ENCODE data around the gene KRTAP10-6. TPM values are rescaled to one million over a fixed set of nuclear protein-coding genes. Genes with fewer than 3 reads are reported as not detected.

Gene KRTAP10-6
- total and polyA plus RNA-seq, 2 donors from 2014 or later = not detected

DNA sequence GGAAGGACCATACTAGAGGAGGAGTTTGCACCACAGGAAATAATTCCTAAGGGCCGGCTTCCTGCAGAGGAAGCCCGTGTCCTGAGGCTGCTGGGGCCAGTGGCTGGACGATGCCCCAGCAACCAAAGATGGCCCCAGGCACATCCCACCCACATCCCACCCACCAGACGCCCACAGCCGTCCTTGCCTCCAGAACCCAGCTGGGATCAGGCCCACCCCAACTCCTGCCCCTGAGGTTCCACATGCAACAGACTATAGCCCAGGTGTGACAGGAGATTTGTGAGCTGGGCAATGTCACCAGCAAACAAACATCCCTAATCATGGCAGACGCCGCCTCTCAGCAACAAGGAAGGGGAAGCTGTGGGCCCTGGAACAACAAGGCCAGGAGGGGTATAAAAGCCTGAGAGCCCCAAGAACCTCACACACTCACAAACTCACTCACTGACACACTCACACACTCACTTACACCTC, 34.4 kb upstream of the KRTAP10-6 start, which contains the start of gene KRTAP10-9:
TSS of gene KRTAP10-9 (plus strand) at position 421 of the 471 bp plus-strand sequence. CDS start 79 bp downstream, outside the sequence.
- no peaks in the 10 kb centered on the region for H3K27me3 ChIP-seq (ENCODE audit: control insufficient read depth, insufficient read depth, low read length)
- H3K9me3 ChIP-seq (ENCODE audit: control insufficient read depth in 2 of 3, insufficient read depth in 1 of 3, low read length in 3 of 3) = peaks cover 0 to 21% (median 0%) of the 10 kb centered on the region in 3 donors
- no peak within 1 kb of the TSS for H3K27ac ChIP-seq (ENCODE audit: low read depth in 2 of 2, low read length in 2 of 2)
- no peak for DNase-seq
- TF ChIP-seq, protein P1, sequence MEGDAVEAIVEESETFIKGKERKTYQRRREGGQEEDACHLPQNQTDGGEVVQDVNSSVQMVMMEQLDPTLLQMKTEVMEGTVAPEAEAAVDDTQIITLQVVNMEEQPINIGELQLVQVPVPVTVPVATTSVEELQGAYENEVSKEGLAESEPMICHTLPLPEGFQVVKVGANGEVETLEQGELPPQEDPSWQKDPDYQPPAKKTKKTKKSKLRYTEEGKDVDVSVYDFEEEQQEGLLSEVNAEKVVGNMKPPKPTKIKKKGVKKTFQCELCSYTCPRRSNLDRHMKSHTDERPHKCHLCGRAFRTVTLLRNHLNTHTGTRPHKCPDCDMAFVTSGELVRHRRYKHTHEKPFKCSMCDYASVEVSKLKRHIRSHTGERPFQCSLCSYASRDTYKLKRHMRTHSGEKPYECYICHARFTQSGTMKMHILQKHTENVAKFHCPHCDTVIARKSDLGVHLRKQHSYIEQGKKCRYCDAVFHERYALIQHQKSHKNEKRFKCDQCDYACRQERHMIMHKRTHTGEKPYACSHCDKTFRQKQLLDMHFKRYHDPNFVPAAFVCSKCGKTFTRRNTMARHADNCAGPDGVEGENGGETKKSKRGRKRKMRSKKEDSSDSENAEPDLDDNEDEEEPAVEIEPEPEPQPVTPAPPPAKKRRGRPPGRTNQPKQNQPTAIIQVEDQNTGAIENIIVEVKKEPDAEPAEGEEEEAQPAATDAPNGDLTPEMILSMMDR (IDR thresholded peaks at IDR 0.05; ENCODE audit: borderline replicate concordance, extremely low read depth, insufficient read depth) = no peak
- no peaks in the 10 kb centered on the region for H3K4me1 ChIP-seq (ENCODE audit: control insufficient read depth in 2 of 3, insufficient read depth in 2 of 3, low read depth in 1 of 3, low read length in 3 of 3)
- no peak within 1 kb of the TSS for H3K9ac ChIP-seq (ENCODE audit: low read length in 3 of 3)
- intact Hi-C loops (cut with DNase I) = no loop called here
- no peak within 1 kb of the TSS for H3K4me3 ChIP-seq (ENCODE audit: low read length in 3 of 3)
- H3K36me3 ChIP-seq (ENCODE audit: control insufficient read depth in 2 of 3, insufficient read depth in 3 of 3, low read length in 3 of 3) = no peaks in the 10 kb centered on the region
- FAIRE-seq = no peak

DNA sequence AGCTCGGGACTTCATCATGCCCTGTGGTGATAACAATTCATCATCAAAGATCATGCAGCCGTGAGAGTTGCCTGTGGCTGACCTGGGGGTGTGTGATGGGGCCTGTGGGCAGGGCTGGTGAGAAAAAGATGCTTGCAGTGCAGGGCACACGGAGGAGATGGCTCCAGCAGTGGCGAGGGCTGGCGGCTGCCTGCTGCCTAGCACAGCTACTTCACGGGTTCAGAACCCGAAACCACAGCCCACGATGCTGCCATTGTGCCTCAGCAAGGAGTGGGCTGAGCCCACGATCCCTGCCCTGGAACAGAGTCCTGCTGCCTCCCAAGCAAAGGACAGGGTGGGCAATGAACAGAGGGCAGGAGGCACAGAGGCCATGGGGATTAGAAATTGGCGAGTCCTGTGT, 34.0 kb upstream of the KRTAP10-6 start:
- no peak for DNase-seq
- no peak overlapping the region for H3K4me3 ChIP-seq (ENCODE audit: low read length in 3 of 3)
- intact Hi-C loops (cut with DNase I) = no loop called here
- no peaks in the 10 kb centered on the region for H3K4me1 ChIP-seq (ENCODE audit: control insufficient read depth in 2 of 3, insufficient read depth in 2 of 3, low read depth in 1 of 3, low read length in 3 of 3)
- TF ChIP-seq, protein P1 (IDR thresholded peaks at IDR 0.05; ENCODE audit: borderline replicate concordance, extremely low read depth, insufficient read depth) = no peak
- H3K9ac ChIP-seq (ENCODE audit: low read length in 3 of 3) = no peak overlapping the region
- H3K27me3 ChIP-seq (ENCODE audit: control insufficient read depth, insufficient read depth, low read length) = no peaks in the 10 kb centered on the region
- no peaks in the 10 kb centered on the region for H3K36me3 ChIP-seq (ENCODE audit: control insufficient read depth in 2 of 3, insufficient read depth in 3 of 3, low read length in 3 of 3)
- no peak for FAIRE-seq
- H3K9me3 ChIP-seq (ENCODE audit: control insufficient read depth in 2 of 3, insufficient read depth in 1 of 3, low read length in 3 of 3) = peaks cover 0 to 21% (median 0%) of the 10 kb centered on the region in 3 donors
- no peak overlapping the region for H3K27ac ChIP-seq (ENCODE audit: low read depth in 2 of 2, low read length in 2 of 2)

DNA sequence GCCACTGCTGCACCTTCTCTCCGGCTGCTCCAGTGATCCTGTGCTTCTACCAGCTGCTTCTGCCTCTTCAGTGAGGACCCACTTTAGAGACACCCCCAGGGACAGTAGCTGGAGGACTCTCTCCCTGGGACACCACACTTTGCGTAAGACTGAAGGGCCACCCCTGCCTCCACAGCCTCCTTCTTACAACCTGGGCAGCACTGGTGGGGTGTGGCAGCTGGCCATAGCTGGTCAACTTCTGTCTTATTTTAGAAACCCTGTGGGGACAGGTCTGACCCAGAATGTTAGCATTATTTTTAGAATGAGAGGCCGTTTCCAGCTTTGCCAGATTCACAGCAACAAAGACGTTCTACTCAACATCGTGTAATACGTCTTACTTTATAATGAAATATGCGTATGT, 33.5 kb upstream of the KRTAP10-6 start:
- Histone ChIP-seq H3K27ac (ENCODE audit: low read depth in 2 of 2, low read length in 2 of 2) (no peak overlapping the region), H3K9ac (ENCODE audit: low read length in 3 of 3) (no peak overlapping the region), H3K9me3 (ENCODE audit: control insufficient read depth in 2 of 3, insufficient read depth in 1 of 3, low read length in 3 of 3) (peaks cover 0 to 18% (median 0%) of the 10 kb centered on the region in 3 donors), H3K36me3 (ENCODE audit: control insufficient read depth in 2 of 3, insufficient read depth in 3 of 3, low read length in 3 of 3) (no peaks in the 10 kb centered on the region), H3K27me3 (ENCODE audit: control insufficient read depth, insufficient read depth, low read length) (no peaks in the 10 kb centered on the region), H3K4me3 (ENCODE audit: low read length in 3 of 3) (no peak overlapping the region), H3K4me1 (ENCODE audit: control insufficient read depth in 2 of 3, insufficient read depth in 2 of 3, low read depth in 1 of 3, low read length in 3 of 3) (no peaks in the 10 kb centered on the region)
- DNase-seq = no peak
- FAIRE-seq = no peak
- intact Hi-C loops (cut with DNase I) = no loop called here
- TF ChIP-seq, protein P1 (IDR thresholded peaks at IDR 0.05; ENCODE audit: borderline replicate concordance, extremely low read depth, insufficient read depth) = no peak

DNA sequence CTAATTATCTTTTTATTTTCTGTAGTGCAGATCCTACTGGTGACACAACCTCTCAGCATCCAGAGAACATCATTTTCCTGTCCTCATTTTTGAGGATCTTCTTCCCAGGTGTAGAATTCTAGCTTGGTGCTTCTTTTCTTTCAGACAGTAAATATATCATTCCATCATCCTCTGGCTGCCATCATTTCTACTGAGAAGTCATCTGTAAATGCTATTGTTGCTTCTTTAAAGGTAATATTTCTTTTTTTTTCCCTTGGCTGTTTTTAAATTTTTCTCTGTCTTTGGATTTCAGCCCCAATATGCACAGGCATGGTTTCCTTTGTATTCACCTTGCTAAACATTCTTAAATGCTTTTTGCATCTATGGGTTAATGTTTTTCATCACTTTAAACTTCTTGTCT, 31.3 kb upstream of the KRTAP10-6 start:
- no peaks in the 10 kb centered on the region for H3K4me1 ChIP-seq (ENCODE audit: control insufficient read depth in 2 of 3, insufficient read depth in 2 of 3, low read depth in 1 of 3, low read length in 3 of 3)
- H3K36me3 ChIP-seq (ENCODE audit: control insufficient read depth in 2 of 3, insufficient read depth in 3 of 3, low read length in 3 of 3) = no peaks in the 10 kb centered on the region
- intact Hi-C loops (cut with DNase I) = no loop called here
- peaks cover 0 to 18% (median 0%) of the 10 kb centered on the region in 3 donors for H3K9me3 ChIP-seq (ENCODE audit: control insufficient read depth in 2 of 3, insufficient read depth in 1 of 3, low read length in 3 of 3)
- no peak overlapping the region for H3K4me3 ChIP-seq (ENCODE audit: low read length in 3 of 3)
- no peaks in the 10 kb centered on the region for H3K27me3 ChIP-seq (ENCODE audit: control insufficient read depth, insufficient read depth, low read length)
- FAIRE-seq (no peak), DNase-seq (no peak)
- H3K9ac ChIP-seq (ENCODE audit: low read length in 3 of 3) = no peak overlapping the region
- TF ChIP-seq, protein P1 (IDR thresholded peaks at IDR 0.05; ENCODE audit: borderline replicate concordance, extremely low read depth, insufficient read depth) = no peak
- H3K27ac ChIP-seq (ENCODE audit: low read depth in 2 of 2, low read length in 2 of 2) = no peak overlapping the region

Measured in kidney (tissue), 14 donors.